ENCODE measurements around the gene STAT1. TPM values are rescaled to one million over a fixed set of nuclear protein-coding genes. Genes with fewer than 3 reads are reported as not detected.

The STAT1 gene
- total RNA-seq, 1 experiment from 2014 or later = 25.7 TPM

GRCh38 chr2:191020742-191021381 lies 6.9 kb upstream of the STAT1 start:
- Histone ChIP-seq H3K27me3 (ENCODE audit: control insufficient read depth, insufficient read depth, low read length) (no peaks in the 10 kb centered on the region; the same call in none of the 2 replicates), H3K36me3 (replicated peaks; ENCODE audit: control insufficient read depth, insufficient read depth, low read length) (no peaks in the 10 kb centered on the region), H3K4me3 (ENCODE audit: insufficient read depth, low read depth, low read length) (peak overlapping the region; percentile 87)
- DNase-seq = no peak

DNA sequence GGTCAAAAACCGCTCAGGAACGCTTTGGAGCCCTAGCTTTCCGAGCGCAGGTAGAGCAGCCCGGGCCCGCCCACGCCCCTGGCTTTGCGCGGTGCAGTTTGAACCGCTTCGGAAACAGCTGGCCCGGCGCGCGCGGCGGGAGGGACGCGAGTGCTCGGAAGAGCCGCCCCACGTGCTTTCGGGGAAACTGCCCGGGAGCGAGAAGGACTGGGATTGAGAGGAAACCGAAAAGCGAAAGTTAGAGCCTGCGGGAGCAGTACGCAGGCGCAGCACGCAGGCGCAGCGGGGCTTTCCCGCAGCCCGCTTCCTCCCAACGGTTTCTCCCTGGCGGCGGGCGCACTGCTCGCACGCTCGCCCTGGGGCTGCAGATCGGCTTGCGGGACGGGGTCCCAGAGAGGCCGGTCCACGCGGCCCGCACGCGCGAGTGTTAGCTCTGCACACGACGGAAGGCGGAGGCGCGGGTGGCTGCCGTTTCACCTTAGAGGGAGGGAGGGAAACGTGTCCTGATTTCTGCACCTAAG lies 6.3 kb upstream of the STAT1 start:
- Histone ChIP-seq H3K36me3 (replicated peaks; ENCODE audit: control insufficient read depth, insufficient read depth, low read length) (no peaks in the 10 kb centered on the region), H3K4me3 (ENCODE audit: insufficient read depth, low read depth, low read length) (peak overlapping the region; percentile 87), H3K27me3 (ENCODE audit: control insufficient read depth, insufficient read depth, low read length) (peaks cover 4% of the 10 kb centered on the region)
- DNase-seq = peak; percentile 96

DNA sequence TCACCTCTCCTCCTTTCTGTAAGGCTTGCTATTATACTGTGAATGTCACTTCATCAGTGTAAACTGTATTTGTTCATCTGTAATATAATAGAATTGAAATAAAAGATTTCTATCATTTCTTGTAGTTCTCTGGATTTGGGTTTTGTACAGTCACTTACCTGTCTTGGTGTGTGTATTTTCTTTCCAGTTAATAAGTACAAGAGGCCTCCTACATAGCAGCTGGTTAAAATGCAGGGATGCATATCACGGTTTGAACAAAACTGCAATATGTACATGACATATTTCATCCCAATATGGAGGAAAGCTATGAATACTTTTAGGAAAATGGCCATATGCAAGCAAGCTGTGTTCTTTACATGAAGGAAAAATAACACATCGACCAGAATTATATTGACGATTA lies 5.4 kb upstream of the STAT1 start:
- no peak overlapping the region for H3K4me3 ChIP-seq (ENCODE audit: insufficient read depth, low read depth, low read length)
- no peaks in the 10 kb centered on the region for H3K36me3 ChIP-seq (replicated peaks; ENCODE audit: control insufficient read depth, insufficient read depth, low read length)
- DNase-seq = no peak
- peaks cover 12% of the 10 kb centered on the region for H3K27me3 ChIP-seq (ENCODE audit: control insufficient read depth, insufficient read depth, low read length)

DNA sequence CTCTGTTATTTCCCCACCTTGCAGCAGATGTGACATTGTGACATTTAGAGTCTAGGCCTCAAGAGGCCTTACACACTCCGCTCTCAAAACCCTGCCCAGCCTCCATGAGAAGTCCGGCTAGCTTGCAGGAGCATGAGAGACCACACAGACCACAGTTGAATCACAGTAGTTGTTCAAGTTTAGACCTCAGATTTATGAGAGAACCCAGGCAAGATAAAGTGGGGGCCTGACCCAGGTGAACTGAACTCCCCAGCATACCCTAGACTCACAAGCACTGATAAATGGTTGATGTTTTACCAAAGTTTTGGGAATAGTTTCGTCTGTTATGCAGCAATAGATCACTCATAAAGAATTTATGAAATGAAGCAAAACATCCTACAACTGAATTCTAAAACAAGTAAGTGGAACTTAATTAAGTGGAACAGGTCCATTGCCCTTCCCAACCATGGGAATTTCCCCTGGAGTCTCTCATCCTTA lies 4.7 kb upstream of the STAT1 start:
- H3K4me3 ChIP-seq (ENCODE audit: insufficient read depth, low read depth, low read length) = no peak overlapping the region
- no peaks in the 10 kb centered on the region for H3K36me3 ChIP-seq (replicated peaks; ENCODE audit: control insufficient read depth, insufficient read depth, low read length)
- H3K27me3 ChIP-seq (ENCODE audit: control insufficient read depth, insufficient read depth, low read length) = peaks cover 12% of the 10 kb centered on the region
- DNase-seq = no peak

DNA sequence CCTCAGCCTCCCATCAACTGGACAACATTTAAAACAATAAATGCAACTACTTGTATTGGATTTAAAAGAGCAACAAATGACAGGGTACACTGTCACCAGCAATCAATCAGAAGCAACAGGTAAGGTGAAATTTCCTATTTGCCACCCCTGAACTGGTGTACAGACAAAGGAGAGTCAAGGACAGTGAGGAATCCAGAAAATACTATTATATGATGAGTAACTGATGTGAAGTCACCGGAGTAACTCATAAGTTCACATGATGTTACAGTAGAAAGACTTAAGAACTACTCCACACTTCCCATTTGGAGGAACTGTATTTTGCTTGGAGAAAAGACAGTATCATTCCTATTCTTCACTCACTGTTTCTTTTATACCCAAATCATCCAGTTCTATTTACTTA lies 4.1 kb upstream of the STAT1 start:
- Histone ChIP-seq H3K27me3 (ENCODE audit: control insufficient read depth, insufficient read depth, low read length) (peaks cover 12% of the 10 kb centered on the region), H3K4me3 (ENCODE audit: insufficient read depth, low read depth, low read length) (no peak overlapping the region), H3K36me3 (replicated peaks; ENCODE audit: control insufficient read depth, insufficient read depth, low read length) (no peaks in the 10 kb centered on the region)
- DNase-seq = no peak

- Histone ChIP-seq H3K4me3 (ENCODE audit: insufficient read depth, low read depth, low read length) (no peak overlapping the region), H3K27me3 (ENCODE audit: control insufficient read depth, insufficient read depth, low read length) (peaks cover 12% of the 10 kb centered on the region), H3K36me3 (replicated peaks; ENCODE audit: control insufficient read depth, insufficient read depth, low read length) (no peaks in the 10 kb centered on the region; the same call in 1 of the 2 replicates)
- DNase-seq = no peak
Measured at GRCh38 chr2:191015831-191016230, 1.9 kb upstream of the STAT1 start.

GRCh38 chr2:191015239-191015638 lies 1.3 kb upstream of the STAT1 start:
- DNase-seq = no peak
- Histone ChIP-seq H3K27me3 (ENCODE audit: control insufficient read depth, insufficient read depth, low read length) (peaks cover 12% of the 10 kb centered on the region), H3K36me3 (replicated peaks; ENCODE audit: control insufficient read depth, insufficient read depth, low read length) (no peaks in the 10 kb centered on the region; the same call in 1 of the 2 replicates), H3K4me3 (ENCODE audit: insufficient read depth, low read depth, low read length) (no peak overlapping the region)

DNA sequence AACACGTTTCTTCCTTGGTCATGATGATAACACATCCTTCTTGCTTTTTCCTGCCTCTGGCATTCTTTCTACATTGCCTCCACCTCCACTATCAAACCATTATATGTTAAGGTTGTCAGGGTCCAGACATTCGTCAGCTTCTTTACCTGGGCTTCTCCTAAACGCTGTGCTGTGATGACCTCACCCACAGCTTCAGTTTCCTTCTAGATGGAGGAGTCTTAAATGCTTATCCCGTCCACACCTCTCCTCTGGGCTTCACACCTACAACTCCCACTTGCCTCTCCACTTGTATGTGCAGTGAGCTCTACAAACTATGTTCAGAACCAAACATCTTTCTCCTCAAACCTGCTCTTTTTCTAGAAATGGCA lies 666 bp upstream of the STAT1 start:
- peak; percentile 8 for DNase-seq
- peaks cover 12% of the 10 kb centered on the region for H3K27me3 ChIP-seq (ENCODE audit: control insufficient read depth, insufficient read depth, low read length)
- H3K4me3 ChIP-seq (ENCODE audit: insufficient read depth, low read depth, low read length) = peak overlapping the region; percentile 61
- no peaks in the 10 kb centered on the region; the same call in 1 of the 2 replicates for H3K36me3 ChIP-seq (replicated peaks; ENCODE audit: control insufficient read depth, insufficient read depth, low read length)

- DNase-seq = no peak
- Histone ChIP-seq H3K36me3 (replicated peaks; ENCODE audit: control insufficient read depth, insufficient read depth, low read length) (no peaks in the 10 kb centered on the region; the same call in 1 of the 2 replicates), H3K27me3 (ENCODE audit: control insufficient read depth, insufficient read depth, low read length) (peaks cover 12% of the 10 kb centered on the region), H3K4me3 (ENCODE audit: insufficient read depth, low read depth, low read length) (peak overlapping the region; percentile 87)
Measured at GRCh38 chr2:191013682-191013931, 364 bp downstream of the STAT1 start.

DNA sequence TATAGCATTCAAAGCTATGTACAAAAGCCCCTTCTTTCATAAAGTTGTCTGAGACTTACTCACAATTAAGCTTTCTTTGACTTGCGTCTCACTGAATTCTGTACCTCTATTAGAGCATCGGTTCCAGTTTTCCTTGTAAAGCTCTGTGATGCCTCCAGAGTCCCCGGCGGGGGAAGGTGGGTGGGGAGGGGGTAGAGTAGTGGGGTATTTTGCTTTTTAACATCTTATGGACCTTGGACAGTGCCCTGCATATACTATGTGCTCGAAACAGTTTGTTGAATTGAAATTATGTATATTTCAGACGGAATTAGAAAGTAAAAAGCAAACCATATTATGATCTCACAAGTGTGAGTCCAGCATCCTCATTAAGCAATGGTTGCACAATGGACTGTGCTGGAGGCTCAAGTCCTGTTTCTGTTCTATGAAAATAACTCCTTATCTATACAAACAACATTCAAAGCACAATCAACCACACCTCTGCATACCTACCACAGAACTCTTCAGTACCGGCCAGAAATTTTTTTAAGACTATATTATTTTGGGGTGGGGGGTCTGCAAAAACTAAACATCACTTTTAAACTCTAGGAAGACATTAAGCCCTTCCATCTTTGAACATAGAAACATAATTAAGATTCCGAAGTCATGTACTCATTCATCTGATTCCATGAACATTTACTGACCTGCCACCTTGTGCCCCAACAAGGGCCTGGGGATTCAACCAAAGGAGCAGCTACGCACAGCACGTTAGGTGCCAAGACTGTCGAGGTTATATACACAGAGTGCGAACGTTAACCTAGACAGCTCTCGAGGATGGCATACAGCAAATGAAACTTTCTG lies 908 bp downstream of the STAT1 start:
- Histone ChIP-seq H3K36me3 (replicated peaks; ENCODE audit: control insufficient read depth, insufficient read depth, low read length) (no peaks in the 10 kb centered on the region; the same call in 1 of the 2 replicates), H3K4me3 (ENCODE audit: insufficient read depth, low read depth, low read length) (peak overlapping the region; percentile 87), H3K27me3 (ENCODE audit: control insufficient read depth, insufficient read depth, low read length) (peaks cover 12% of the 10 kb centered on the region)
- peak; percentile 21 for DNase-seq

GRCh38 chr2:191012346-191012745 lies 1.6 kb downstream of the STAT1 start:
- DNase-seq = no peak
- Histone ChIP-seq H3K4me3 (ENCODE audit: insufficient read depth, low read depth, low read length) (no peak overlapping the region), H3K36me3 (replicated peaks; ENCODE audit: control insufficient read depth, insufficient read depth, low read length) (no peaks in the 10 kb centered on the region; the same call in 1 of the 2 replicates), H3K27me3 (ENCODE audit: control insufficient read depth, insufficient read depth, low read length) (peaks cover 12% of the 10 kb centered on the region)

- DNase-seq = no peak
- Histone ChIP-seq H3K36me3 (replicated peaks; ENCODE audit: control insufficient read depth, insufficient read depth, low read length) (peaks cover 9% of the 10 kb centered on the region), H3K4me3 (ENCODE audit: insufficient read depth, low read depth, low read length) (no peak overlapping the region), H3K27me3 (ENCODE audit: control insufficient read depth, insufficient read depth, low read length) (peaks cover 12% of the 10 kb centered on the region)
Measured at GRCh38 chr2:191010887-191011885, 2.8 kb downstream of the STAT1 start.

GRCh38 chr2:191009541-191010374 lies 4.2 kb downstream of the STAT1 start:
- no peak overlapping the region for H3K4me3 ChIP-seq (ENCODE audit: insufficient read depth, low read depth, low read length)
- H3K36me3 ChIP-seq (replicated peaks; ENCODE audit: control insufficient read depth, insufficient read depth, low read length) = peaks cover 15% of the 10 kb centered on the region
- peaks cover 3% of the 10 kb centered on the region for H3K27me3 ChIP-seq (ENCODE audit: control insufficient read depth, insufficient read depth, low read length)
- DNase-seq = no peak

Measured in H7 (cell line).